BLaER1 (cell line): Measurements from ENCODE around the gene MSL3.

Experiments used
- H3K27ac ChIP-seq: shearing (Covaris generic); formaldehyde crosslinking; 2 replicates; pipeline ENCODE4 v1.8.1; 2022
- H3K27me3 ChIP-seq: shearing (Covaris generic); formaldehyde crosslinking; 2 replicates; pipeline ENCODE4 v1.8.1; 2022
- H3K36me3 ChIP-seq: shearing (Covaris generic); formaldehyde crosslinking; 2 replicates; pipeline ENCODE4 v1.8.1; 2022
- H3K4me1 ChIP-seq: shearing (Covaris generic); formaldehyde crosslinking; 2 replicates; pipeline ENCODE4 v1.8.1; 2022
- H3K4me2 ChIP-seq: shearing (Covaris generic); formaldehyde crosslinking; 2 replicates; pipeline ENCODE4 v1.8.1; 2022
- H3K4me3 ChIP-seq: shearing (Covaris generic); formaldehyde crosslinking; 2 replicates; pipeline ENCODE4 v1.8.1; 2022
- H3K9ac ChIP-seq: shearing (Covaris generic); formaldehyde crosslinking; 2 replicates; pipeline ENCODE4 v1.8.1; 2022
- H3K9me3 ChIP-seq: shearing (Covaris generic); formaldehyde crosslinking; 2 replicates; pipeline ENCODE4 v1.8.1; 2022
- H4K20me1 ChIP-seq: shearing (Covaris generic); formaldehyde crosslinking; 2 replicates; pipeline ENCODE4 v1.8.1; 2022
- Cebpa-rat ChIP-seq: shearing (Covaris generic); IDR thresholded peaks from 2 replicates; pipeline ENCODE4 v1.8.1; 2022

Gene MSL3

DNA sequence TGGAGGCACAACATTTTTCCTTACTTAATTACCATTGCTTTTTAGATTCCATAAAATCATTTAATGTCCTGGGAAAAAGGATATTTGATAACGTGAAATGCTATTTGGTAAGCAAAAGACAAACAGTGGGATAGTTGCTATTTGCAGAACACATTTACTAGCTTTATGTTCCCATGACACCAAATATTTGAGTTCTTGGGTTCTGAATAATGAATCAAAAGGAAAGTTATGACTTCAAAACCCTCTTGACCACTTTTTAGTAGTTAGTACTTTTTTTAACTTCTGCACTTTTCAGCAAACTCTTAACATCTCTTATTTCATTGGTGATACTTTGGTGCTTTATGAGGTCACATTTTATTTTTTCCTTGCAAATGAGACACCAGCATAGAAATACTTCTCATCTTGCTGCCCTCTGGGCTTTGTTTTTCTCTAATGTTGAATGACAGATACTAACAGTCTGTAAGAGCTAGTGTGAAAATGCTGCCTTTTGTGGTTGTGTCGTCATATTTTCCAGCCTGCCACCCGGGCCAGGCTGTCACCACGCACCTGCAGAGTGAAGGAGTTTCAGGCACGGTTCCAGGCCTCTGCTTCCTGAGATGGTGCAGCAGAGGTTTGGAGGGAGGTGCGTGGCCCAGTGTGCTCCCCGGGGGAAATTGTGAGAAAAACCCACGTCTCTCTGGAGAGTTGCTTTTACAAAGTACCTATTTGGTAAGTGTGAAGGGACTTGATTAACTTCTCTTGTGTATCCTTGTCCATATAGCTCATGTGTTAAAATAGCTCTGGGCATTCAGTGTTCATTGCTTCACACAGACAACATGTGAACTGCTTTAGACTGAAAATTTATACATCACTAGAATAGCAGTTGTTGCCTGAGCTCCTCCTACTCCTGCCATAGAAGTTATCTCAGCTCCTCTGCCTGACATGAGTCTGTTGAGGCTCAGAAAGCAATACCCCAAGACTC lies 34.7 kb downstream of the MSL3 start:
- Histone ChIP-seq H3K27ac (peak overlapping the region; percentile 32; the same call in 1 of the 2 replicates), H3K4me2 (peak overlapping the region; percentile 37), H4K20me1 (peaks cover 14% of the 10 kb centered on the region; the same call in 1 of the 2 replicates), H3K4me3 (no peak overlapping the region), H3K36me3 (no peaks in the 10 kb centered on the region), H3K9ac (peak overlapping the region; percentile 2; the same call in 1 of the 2 replicates), H3K27me3 (peaks cover 75% of the 10 kb centered on the region), H3K9me3 (peaks cover 10% of the 10 kb centered on the region; the same call in 1 of the 2 replicates), H3K4me1 (peaks cover 42% of the 10 kb centered on the region)
- no peak for TF ChIP-seq Cebpa-rat

GRCh38 chrX:11793734-11794133 lies 35.7 kb downstream of the MSL3 start:
- Histone ChIP-seq H3K27ac (no peak overlapping the region; the same call in 1 of the 2 replicates), H3K9ac (no peak overlapping the region), H4K20me1 (peaks cover 14% of the 10 kb centered on the region; the same call in 1 of the 2 replicates), H3K4me2 (peak overlapping the region; percentile 37), H3K4me3 (no peak overlapping the region), H3K36me3 (no peaks in the 10 kb centered on the region), H3K4me1 (peaks cover 42% of the 10 kb centered on the region), H3K9me3 (peaks cover 9% of the 10 kb centered on the region; the same call in 1 of the 2 replicates), H3K27me3 (peaks cover 78% of the 10 kb centered on the region)
- no peak for TF ChIP-seq Cebpa-rat

DNA sequence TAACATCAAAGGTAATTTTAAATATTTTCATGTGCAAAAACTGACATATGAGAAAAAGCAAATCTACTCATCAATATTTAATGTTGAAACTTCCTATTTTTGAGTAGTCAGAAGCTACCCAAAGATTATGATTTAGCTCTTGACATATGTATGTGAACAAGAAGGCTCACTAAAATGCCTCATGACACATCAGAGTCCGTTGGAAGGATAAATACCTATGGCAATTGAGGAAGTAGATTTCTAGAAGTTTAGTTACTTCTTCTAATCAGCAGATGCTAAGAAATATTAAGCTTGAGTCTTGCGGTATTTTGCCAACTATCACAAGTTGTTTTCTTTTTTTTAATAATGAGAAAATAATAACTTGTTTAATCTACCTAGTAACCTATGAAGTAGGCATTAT lies 55.3 kb downstream of the MSL3 start:
- Histone ChIP-seq H3K27me3 (peaks cover 87% of the 10 kb centered on the region), H3K27ac (no peak overlapping the region), H3K4me2 (no peak overlapping the region)

More for the DNA sequence above, 55.3 kb downstream of the MSL3 start:
- no peak for TF ChIP-seq Cebpa-rat
- Histone ChIP-seq H3K4me3 (no peak overlapping the region), H3K9me3 (peaks cover 14% of the 10 kb centered on the region; the same call in 1 of the 2 replicates), H4K20me1 (no peaks in the 10 kb centered on the region), H3K36me3 (no peaks in the 10 kb centered on the region), H3K9ac (no peak overlapping the region), H3K4me1 (no peaks in the 10 kb centered on the region)
